ENCODE data around the gene RBMY1F.
"Not testable (repeated sequence)": the region's sequence is repeated elsewhere in the genome, so short reads cannot be mapped to it uniquely, and the experiment has no call there.

The RBMY1F gene

DNA sequence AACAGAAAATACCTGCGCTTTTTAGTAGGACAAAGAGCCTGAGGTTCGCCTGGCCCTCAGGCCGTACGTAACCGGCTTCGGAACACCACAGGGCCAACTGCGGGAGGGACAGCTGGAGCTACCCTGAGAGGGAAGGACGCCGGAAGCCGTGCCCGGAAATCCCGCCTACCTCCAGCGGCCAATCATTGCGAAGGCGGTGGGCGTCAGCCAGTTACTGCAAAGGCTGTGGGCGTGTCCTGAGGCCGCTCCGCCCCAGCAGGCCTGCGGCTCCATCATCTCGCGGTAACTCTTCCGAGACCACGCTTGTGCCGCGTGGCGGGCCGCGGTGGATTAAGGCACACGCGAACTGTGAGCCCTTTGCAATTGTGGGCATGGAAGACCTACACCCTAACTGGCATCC is at the start of gene RBMY1F:
RBMY1F (minus strand) TSS at position 101 of the 400 bp plus-strand sequence. CDS start 1,954 bp downstream, outside the sequence.
- not testable (repeated sequence) for DNase-seq

GRCh38 chrY:22151144-22151543 is 31.6 kb downstream of the RBMY1F start:
- not testable (repeated sequence) for DNase-seq

DNA sequence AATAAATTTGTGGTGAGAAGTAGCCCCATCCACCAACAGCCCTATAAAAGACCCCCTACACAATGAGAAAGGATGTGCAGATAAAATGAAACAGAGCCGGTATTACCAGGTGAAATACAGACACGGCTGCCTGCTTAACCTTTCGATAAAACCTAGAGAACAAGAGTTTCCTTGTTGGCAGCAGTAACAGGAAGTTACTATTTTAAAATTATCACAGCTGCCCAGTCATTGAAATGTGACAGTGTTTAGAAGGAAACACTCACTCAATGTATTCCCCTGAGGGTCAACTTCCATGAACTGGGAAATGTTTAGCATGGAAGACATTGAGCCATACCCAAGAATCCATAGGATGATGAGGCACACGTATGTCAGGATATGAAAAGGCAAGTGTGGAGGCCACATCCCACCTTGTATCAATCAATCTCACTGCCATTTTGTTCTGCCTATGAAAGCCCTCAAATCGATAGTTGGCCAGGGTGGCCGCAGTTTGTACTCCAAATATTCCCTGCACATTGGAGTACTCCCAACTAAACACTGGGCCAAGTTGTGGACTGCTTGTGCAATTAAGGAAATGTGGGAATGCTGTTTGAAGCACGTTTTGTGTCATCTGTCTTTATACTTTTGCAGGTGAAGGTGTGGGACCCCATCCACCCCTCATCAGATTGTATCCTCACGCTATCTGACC is 41.6 kb downstream of the RBMY1F start:
- DNase-seq, result not testable (repeated sequence)

- not testable (repeated sequence) for DNase-seq
Observed at GRCh38 chrY:22134719-22135118, 48.0 kb downstream of the RBMY1F start.

DNA sequence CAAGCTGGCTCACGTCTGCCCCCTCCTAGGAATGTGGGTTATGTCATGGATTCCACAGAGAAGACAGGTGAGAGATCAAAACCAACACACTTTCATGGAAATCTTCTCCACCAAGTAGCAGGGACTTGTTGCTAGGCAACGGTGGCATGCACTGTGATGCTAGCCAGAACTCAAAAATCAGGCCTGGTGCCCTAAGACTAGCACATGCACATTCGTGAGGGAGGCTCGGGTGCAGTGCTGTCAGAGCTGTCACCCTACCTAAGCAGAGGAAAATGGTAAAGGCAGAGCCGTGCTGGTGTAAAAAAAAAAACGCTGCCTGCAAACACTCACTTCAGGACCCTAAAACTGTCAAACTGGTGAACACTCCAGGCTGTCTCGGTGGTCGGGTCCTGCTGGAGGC is 52.2 kb downstream of the RBMY1F start:
- DNase-seq, result not testable (repeated sequence)

Measured in 8988T (cell line).